Neuron (in vitro differentiated cells): Measurements from ENCODE around the gene ARHGAP23.
"Not testable (repeated sequence)": the region's sequence is repeated elsewhere in the genome, so short reads cannot be mapped to it uniquely, and the experiment has no call there.

ENCODE experiments used
- H2AFZ ChIP-seq: one replicate; pipeline ENCODE4 v1.6.1; 2013; ENCODE audit warnings: low read depth, mild to moderate bottlenecking, inconsistent platforms, low read length, moderate library complexity
- H3K27me3 ChIP-seq: one replicate; pipeline ENCODE4 v1.6.1; 2013; ENCODE audit warnings: low read length; ENCODE audit not compliant: insufficient read depth
- H3K36me3 ChIP-seq: one replicate; pipeline ENCODE4 v1.6.1; 2013; ENCODE audit warnings: low read length; ENCODE audit not compliant: insufficient read depth
- H3K4me1 ChIP-seq: one replicate; pipeline ENCODE4 v1.6.1; 2013; ENCODE audit warnings: low read length; ENCODE audit not compliant: insufficient read depth
- H3K4me3 ChIP-seq: 2 replicates; pipeline ENCODE4 v1.5.1; 2013; ENCODE audit warnings: mild to moderate bottlenecking, low read length, moderate library complexity
- H3K9me3 ChIP-seq: one replicate; pipeline ENCODE4 v1.6.1; 2013; ENCODE audit warnings: low read length

Gene ARHGAP23

GRCh38 chr17:38503286-38503913, 75.1 kb downstream of the ARHGAP23 start:
- not testable (repeated sequence) for H3K36me3 ChIP-seq, H3K4me3 ChIP-seq, H3K4me1 ChIP-seq, H3K9me3 ChIP-seq, H3K27me3 ChIP-seq, H2AFZ ChIP-seq

- Histone ChIP-seq H3K4me1 (no peaks in the 10 kb centered on the region), H3K9me3 (no peaks in the 10 kb centered on the region), H3K4me3 (no peak overlapping the region), H2AFZ (no peak overlapping the region), H3K36me3 (peaks cover 8% of the 10 kb centered on the region), H3K27me3 (no peaks in the 10 kb centered on the region)
These were observed 76.0 kb downstream of the ARHGAP23 start for GRCh38 chr17:38504216-38504615.

GRCh38 chr17:38507436-38507835, 79.2 kb downstream of the ARHGAP23 start:
- Histone ChIP-seq H3K4me1 (peaks cover 4% of the 10 kb centered on the region), H3K9me3 (no peaks in the 10 kb centered on the region), H2AFZ (no peak overlapping the region)

GRCh38 chr17:38507921-38508569, 79.8 kb downstream of the ARHGAP23 start:
- Histone ChIP-seq H3K4me3 (no peak overlapping the region), H2AFZ (no peak overlapping the region), H3K4me1 (peaks cover 4% of the 10 kb centered on the region), H3K27me3 (no peaks in the 10 kb centered on the region), H3K36me3 (peaks cover 2% of the 10 kb centered on the region), H3K9me3 (no peaks in the 10 kb centered on the region)

More at GRCh38 chr17:38507436-38507835, 79.2 kb downstream of the ARHGAP23 start:
- Histone ChIP-seq H3K36me3 (peaks cover 4% of the 10 kb centered on the region), H3K4me3 (no peak overlapping the region), H3K27me3 (no peaks in the 10 kb centered on the region)

DNA sequence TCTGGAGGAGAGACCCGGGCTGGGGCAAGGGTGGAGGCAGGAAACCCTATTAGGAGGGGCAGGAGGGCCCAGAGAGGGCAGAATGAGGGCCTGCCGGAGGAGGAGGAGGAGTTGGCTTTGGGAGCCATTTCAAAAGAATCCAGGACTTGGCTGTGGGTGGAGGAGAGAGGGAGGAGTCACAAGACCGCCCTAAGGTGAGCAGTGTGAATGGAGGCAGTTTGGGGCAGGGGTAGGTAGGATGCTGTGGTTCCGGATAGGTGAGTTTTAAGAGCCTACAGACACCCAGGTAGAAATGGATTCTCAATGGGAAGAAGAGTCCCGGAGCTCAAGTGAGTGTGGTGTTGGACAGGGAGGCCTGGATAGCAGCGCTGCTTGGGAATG, 80.3 kb downstream of the ARHGAP23 start:
- H3K4me3 ChIP-seq: no peak overlapping the region
- no peaks in the 10 kb centered on the region for H3K36me3 ChIP-seq
- no peaks in the 10 kb centered on the region for H3K27me3 ChIP-seq
- H3K4me1 ChIP-seq: peaks cover 4% of the 10 kb centered on the region
- H2AFZ ChIP-seq: no peak overlapping the region
- no peaks in the 10 kb centered on the region for H3K9me3 ChIP-seq

DNA sequence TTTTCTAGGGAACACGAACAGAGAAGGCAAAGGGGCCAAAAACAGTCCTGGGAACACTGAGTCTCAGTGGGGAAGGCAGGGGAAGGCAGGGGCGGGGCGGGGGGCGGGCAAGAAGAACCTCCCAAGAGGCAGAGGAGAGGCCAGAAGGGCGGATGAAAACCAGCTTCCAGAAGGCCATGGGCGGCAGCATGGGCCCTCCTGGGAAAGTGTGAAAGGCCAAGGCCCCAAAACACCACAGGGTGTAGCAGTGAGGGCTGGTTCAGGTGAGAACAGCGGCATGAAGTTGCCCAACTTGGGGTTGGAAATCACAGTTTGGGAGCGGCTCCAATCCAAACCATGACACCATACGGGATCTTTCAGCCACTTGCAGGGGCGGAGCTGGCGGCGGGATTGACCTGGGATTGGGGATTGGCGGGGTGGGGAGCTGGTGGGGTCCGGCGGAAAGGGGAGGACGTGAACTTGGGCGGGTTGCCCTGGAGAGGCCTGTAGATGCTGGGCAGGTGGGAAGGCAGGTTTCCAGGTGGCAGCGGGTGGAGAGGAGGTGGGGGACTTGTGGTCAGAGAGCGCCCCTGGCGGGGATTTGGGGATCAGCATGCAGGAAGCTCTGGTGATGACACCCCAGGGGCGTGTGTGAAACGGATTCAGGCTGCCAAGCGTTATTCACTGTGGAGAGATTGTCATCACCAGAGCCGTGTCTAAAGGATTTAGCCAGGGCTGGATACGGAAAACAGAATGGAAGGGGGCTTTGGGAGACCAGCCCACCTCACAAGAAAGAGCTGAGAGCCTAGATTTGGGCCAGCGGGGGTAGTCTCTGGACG, 80.9 kb downstream of the ARHGAP23 start:
- Histone ChIP-seq H3K4me1 (peaks cover 4% of the 10 kb centered on the region), H3K27me3 (no peaks in the 10 kb centered on the region), H3K4me3 (no peak overlapping the region), H3K36me3 (no peaks in the 10 kb centered on the region), H2AFZ (no peak overlapping the region), H3K9me3 (no peaks in the 10 kb centered on the region)

DNA sequence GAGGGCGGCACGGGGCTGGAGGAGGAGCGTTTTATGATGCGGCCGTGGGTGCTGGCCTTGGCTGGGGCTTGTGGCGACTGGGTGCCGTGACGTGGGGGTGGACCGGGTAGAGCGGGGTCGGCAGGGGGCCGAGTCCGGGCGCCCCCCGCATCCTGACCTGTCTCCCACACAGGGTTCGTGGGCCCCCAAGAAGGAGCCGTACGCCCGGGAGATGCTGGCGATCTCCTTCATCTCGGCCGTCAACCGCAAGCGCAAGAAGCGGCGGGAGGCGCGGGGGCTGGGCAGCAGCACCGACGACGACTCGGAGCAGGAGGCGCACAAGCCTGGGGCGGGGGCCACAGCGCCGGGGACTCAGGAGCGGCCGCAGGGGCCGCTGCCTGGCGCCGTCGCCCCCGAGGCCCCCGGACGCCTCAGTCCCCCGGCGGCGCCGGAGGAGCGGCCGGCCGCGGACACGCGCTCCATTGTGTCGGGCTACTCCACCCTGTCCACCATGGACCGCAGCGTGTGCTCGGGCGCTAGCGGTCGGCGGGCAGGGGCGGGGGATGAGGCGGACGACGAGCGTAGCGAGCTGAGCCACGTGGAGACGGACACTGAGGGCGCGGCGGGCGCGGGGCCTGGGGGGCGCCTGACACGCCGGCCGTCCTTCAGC, 81.6 kb downstream of the ARHGAP23 start:
- Histone ChIP-seq H2AFZ (no peak overlapping the region), H3K27me3 (no peaks in the 10 kb centered on the region), H3K36me3 (no peaks in the 10 kb centered on the region), H3K9me3 (no peaks in the 10 kb centered on the region), H3K4me1 (peaks cover 4% of the 10 kb centered on the region), H3K4me3 (no peak overlapping the region)

DNA sequence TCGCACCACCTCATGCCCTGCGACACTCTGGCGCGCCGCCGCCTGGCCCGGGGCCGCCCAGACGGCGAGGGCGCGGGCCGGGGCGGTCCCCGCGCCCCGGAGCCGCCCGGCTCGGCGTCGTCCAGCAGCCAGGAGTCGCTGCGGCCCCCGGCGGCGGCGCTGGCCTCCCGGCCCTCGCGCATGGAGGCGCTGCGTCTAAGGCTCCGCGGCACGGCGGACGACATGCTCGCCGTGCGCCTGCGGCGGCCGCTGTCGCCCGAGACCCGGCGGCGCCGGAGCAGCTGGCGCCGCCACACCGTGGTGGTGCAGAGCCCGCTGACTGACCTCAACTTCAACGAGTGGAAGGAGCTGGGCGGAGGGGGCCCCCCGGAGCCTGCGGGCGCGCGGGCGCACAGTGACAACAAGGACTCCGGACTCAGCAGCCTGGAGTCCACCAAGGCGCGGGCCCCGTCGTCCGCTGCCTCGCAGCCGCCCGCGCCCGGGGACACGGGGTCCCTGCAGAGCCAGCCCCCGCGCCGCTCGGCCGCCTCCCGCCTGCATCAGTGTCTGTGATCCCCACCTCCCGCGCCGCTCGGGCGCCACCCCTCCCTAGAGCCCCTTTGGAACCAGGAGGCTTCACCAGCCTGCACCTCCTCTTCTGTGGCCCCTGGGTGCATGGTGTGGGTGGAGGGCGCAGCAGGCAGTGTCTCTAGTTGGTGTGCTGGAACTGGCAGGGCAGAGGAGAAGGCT, 82.3 kb downstream of the ARHGAP23 start:
- no peak overlapping the region for H2AFZ ChIP-seq
- no peaks in the 10 kb centered on the region for H3K27me3 ChIP-seq
- H3K4me1 ChIP-seq: peaks cover 4% of the 10 kb centered on the region
- no peaks in the 10 kb centered on the region for H3K36me3 ChIP-seq
- no peak overlapping the region for H3K4me3 ChIP-seq
- no peaks in the 10 kb centered on the region for H3K9me3 ChIP-seq

- H3K4me1 ChIP-seq: peaks cover 4% of the 10 kb centered on the region
- H3K4me3 ChIP-seq: no peak overlapping the region
- no peak overlapping the region for H2AFZ ChIP-seq
- H3K36me3 ChIP-seq: no peaks in the 10 kb centered on the region
- H3K9me3 ChIP-seq: no peaks in the 10 kb centered on the region
- H3K27me3 ChIP-seq: no peaks in the 10 kb centered on the region
These were observed 83.2 kb downstream of the ARHGAP23 start for GRCh38 chr17:38511150-38512108.

- peaks cover 4% of the 10 kb centered on the region for H3K4me1 ChIP-seq
- H2AFZ ChIP-seq: no peak overlapping the region
These were observed 84.3 kb downstream of the ARHGAP23 start for GRCh38 chr17:38512473-38513058.

GRCh38 chr17:38526526-38526925, 98.3 kb downstream of the ARHGAP23 start:
- not testable (repeated sequence) for H3K4me3 ChIP-seq, H3K27me3 ChIP-seq, H3K36me3 ChIP-seq, H3K9me3 ChIP-seq, H2AFZ ChIP-seq
- H3K4me1 ChIP-seq: peaks cover 16% of the 10 kb centered on the region

More at GRCh38 chr17:38512473-38513058, 84.3 kb downstream of the ARHGAP23 start:
- Histone ChIP-seq H3K9me3 (no peaks in the 10 kb centered on the region), H3K36me3 (no peaks in the 10 kb centered on the region), H3K27me3 (no peaks in the 10 kb centered on the region), H3K4me3 (no peak overlapping the region)
